GM12873 (cell line): ENCODE data around the gene IFIH1.

Experiments used
- TF ChIP-seq, protein P1 (sequence below): IDR thresholded peaks from 2 replicates; pipeline ENCODE4 v1.5.1; 2012; ENCODE audit warnings: low read depth, mild to moderate bottlenecking, moderate library complexity, low read length, control low read depth; ENCODE audit not compliant: insufficient read depth; ENCODE audit errors: missing control alignments

Gene IFIH1

DNA sequence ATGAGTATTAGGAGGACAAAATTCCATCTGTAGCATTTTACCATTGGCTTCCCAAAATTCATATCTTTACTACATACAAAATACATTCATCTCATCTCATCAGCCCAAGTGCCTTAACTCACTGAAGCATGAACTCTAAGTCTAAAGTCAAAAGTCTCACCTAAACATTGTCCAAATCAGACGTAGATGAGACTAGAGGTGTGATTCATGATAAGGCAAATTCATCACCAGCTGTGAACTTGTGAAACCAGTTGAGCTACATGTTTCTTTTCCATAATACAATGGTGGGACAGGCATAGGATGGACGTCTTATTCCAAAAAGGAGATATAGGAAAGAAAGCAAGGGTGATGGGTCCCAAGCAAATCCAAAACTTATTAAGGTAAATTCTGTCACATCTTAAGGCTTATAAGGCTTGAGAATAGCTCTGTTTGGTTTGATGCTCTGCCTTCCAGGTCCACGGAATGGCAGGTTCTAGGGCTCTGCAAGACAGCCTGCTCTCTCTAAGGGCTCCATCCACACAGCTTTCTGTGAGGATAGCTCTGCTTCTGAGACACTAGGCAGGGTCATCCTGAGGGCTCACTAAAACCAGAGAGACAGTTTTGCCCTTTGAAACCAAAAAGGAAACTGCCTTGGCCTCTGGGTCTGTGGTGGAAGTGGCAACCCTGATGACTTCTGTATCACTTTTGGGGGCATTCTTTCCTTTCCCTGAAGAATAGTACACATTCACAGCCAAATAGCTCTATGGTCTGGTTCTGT, 9.6 kb downstream of the IFIH1 start:
- TF ChIP-seq, protein P1, sequence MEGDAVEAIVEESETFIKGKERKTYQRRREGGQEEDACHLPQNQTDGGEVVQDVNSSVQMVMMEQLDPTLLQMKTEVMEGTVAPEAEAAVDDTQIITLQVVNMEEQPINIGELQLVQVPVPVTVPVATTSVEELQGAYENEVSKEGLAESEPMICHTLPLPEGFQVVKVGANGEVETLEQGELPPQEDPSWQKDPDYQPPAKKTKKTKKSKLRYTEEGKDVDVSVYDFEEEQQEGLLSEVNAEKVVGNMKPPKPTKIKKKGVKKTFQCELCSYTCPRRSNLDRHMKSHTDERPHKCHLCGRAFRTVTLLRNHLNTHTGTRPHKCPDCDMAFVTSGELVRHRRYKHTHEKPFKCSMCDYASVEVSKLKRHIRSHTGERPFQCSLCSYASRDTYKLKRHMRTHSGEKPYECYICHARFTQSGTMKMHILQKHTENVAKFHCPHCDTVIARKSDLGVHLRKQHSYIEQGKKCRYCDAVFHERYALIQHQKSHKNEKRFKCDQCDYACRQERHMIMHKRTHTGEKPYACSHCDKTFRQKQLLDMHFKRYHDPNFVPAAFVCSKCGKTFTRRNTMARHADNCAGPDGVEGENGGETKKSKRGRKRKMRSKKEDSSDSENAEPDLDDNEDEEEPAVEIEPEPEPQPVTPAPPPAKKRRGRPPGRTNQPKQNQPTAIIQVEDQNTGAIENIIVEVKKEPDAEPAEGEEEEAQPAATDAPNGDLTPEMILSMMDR: no peak

DNA sequence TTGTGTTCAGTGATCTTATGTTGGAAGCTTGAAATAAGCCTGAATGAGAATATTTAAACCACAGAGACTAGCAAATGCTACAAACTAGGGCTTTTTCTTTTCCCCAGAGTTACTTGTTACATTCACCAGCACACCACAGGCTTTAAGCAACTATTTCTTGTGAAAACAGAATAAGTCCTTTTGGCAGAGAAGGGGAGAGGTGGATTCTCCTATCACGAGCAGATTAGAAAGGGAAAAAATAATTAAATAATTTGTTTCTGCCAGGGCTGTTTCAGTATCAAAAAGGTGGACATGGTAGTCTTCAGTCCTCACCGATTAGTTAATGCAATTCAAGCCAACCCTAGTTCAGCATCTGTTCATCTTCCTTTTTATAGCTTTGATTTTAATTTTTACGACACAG, 12.6 kb downstream of the IFIH1 start:
- TF ChIP-seq, protein P1: no peak

DNA sequence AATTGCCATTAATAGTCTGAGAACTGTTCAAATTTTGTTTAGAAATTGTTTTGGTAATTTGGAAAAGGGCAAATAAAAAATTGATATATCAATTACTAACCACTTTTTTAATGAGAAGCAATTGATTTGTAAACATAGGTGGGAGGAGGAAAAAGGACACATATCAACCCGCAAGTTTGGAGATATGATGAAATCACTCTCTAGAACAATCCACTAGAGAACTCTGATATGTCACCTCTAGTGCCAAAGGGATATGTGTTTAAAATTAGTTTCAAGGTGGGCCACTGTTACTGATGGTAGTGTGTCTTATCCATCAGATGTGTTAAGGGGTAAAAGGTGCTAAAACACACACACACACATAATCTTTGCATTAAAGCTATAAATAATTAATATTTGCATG, 16.6 kb downstream of the IFIH1 start:
- TF ChIP-seq, protein P1: no peak

DNA sequence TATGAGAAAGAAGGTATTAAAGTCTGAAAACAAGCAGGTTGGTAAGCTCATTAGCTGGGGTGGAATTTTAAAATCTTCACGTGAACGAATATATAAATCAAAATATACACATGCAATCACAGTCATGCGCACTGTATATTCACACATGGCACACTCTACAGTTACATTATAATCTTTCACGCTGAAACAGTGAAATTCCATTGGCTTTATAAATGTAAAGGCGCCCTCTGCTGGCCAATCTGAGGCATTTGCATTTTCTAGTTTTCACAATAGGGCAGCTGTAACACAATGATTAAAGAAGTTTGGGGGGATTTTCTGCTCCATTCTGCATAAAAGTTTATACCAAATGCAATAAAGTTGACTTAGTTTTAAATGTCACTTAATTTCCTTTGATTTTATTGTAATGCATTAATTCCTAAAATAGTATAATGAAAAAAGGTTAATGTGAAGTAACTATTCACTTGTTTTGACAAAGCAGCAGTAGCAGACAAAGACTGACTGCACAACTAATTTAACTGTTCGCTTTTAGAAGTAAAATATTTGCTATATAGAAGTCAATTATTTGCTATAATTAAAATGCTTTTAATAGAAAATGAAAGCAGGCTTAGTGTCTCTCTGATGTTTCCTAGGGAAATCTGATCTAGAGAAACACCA, 17.2 kb downstream of the IFIH1 start:
- TF ChIP-seq, protein P1: peak; percentile 72

DNA sequence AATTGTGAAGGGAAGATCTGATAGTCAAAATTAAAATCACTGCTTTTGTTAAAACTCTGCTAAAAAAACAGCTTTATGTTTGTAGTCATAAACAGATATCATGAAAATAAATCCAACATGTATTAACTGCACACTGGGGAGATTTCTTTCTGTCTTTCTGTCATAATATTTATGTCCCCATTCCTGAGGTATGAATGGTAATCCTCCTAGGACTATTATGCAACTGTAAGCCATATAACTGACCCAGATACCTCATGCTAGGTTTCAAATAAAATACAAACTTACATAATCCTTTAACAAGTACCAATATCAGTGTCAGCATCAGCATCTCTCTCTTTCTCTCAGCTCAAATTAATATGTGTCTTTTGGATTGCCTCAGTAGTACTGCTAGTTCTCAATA, 18.2 kb downstream of the IFIH1 start:
- TF ChIP-seq, protein P1: no peak

DNA sequence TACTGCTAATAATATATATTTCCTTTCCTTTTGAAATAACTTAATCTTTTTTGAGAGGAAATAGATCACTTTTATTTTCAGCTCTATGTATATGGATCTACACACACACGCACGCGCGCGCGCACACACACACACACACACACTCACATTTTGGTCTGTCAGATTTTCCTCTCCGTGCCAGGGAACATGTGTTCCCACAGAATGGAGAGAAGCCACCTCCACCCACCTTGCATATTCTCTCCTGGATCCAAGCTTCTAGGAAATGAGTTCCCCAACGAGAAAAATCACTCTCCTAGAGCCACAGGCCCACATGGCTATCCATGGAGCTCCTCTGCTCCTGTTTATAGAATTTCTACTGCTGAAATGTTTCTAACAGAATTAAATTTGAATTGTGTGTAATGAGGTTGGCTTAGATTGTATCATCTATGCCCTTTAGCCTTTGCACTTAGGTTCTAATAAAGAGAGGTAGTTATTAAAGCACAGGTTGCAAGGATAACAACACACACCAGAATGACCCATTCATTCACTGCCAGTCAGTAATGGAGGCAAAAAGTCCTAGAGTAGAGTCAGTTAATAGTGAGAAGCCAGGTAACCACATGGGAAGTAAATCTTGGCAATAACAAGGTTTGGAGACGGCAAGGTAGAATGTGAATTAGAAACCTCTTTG, 19.7 kb downstream of the IFIH1 start:
- TF ChIP-seq, protein P1: no peak

DNA sequence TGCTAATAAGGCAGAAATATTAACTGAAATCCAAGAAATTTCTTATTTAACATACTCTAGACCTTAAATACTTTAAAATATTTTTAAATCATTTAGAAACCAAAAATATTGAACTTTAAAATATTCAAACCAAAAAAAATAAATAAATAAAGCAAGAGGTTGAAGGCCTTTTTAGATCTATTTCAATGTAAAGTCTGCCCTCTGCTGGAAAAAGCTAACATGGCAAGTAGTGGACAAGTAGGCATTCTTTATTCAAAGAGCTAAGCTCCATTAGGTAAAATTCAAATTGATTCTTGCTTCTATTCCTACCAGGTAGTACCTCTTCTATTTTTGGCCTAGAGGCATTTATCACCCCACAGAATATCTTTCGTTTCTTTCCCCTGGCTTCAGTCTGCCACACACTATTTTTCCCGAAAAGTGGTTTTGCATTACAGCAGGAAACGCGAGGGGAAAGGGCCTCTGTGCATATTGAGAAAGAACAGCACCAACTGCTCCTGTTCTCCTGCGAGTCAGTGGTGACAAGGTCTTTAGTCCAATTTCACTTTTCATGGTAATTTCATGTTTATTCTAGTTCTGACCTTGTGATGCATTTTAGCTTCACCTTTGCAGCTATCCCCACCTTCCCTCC, 20.4 kb downstream of the IFIH1 start:
- TF ChIP-seq, protein P1: peak; percentile 65
